Measurements from ENCODE around the gene CERS3.

CERS3 gene

GRCh38 chr15:100528833-100529428, at the start of gene CERS3:
CERS3 (minus strand) TSS chr15:100528950; CDS start chr15:100501849, 27,101 bp downstream.
- no peak for DNase-seq

GRCh38 chr15:100573526-100573925, 44.8 kb upstream of the CERS3 start:
- DNase-seq, result no peak

GRCh38 chr15:100572362-100572983, 43.7 kb upstream of the CERS3 start:
- DNase-seq, result peak in 1 of 2 experiments; percentile 33

- no peak for DNase-seq
Measured at GRCh38 chr15:100571592-100572167, 42.9 kb upstream of the CERS3 start.

GRCh38 chr15:100570735-100571313, 42.1 kb upstream of the CERS3 start:
- DNase-seq, result no peak

- no peak for DNase-seq
Measured at GRCh38 chr15:100570275-100570674, 41.5 kb upstream of the CERS3 start.

- no peak for DNase-seq
Measured at GRCh38 chr15:100569391-100569790, 40.6 kb upstream of the CERS3 start.

GRCh38 chr15:100566850-100567628, 38.3 kb upstream of the CERS3 start:
- DNase-seq, result no peak

GRCh38 chr15:100565591-100565990, 36.8 kb upstream of the CERS3 start:
- no peak for DNase-seq

GRCh38 chr15:100560323-100560722, 31.6 kb upstream of the CERS3 start:
- no peak for DNase-seq

GRCh38 chr15:100559330-100559729, 30.6 kb upstream of the CERS3 start:
- DNase-seq, result no peak

- DNase-seq, result no peak
Measured at GRCh38 chr15:100558771-100559254, 30.1 kb upstream of the CERS3 start.

GRCh38 chr15:100553468-100553867, 24.7 kb upstream of the CERS3 start:
- no peak for DNase-seq

GRCh38 chr15:100547961-100548360, 19.2 kb upstream of the CERS3 start:
- DNase-seq, result no peak

- DNase-seq, result no peak
Measured at GRCh38 chr15:100544946-100545345, 16.2 kb upstream of the CERS3 start.

GRCh38 chr15:100544338-100544841, 15.6 kb upstream of the CERS3 start:
- DNase-seq, result no peak

- DNase-seq, result no peak
Measured at GRCh38 chr15:100542290-100542689, 13.5 kb upstream of the CERS3 start.

GRCh38 chr15:100537331-100537730, 8.6 kb upstream of the CERS3 start:
- DNase-seq, result no peak

GRCh38 chr15:100536733-100537132, 8.0 kb upstream of the CERS3 start:
- no peak for DNase-seq

GRCh38 chr15:100533886-100534285, 5.1 kb upstream of the CERS3 start:
- DNase-seq, result no peak

- no peak for DNase-seq
Measured at GRCh38 chr15:100531823-100532327, 3.1 kb upstream of the CERS3 start.

GRCh38 chr15:100531204-100531603, 2.5 kb upstream of the CERS3 start:
- DNase-seq, result no peak

- no peak for DNase-seq
Measured at GRCh38 chr15:100529556-100529955, 806 bp upstream of the CERS3 start.
